ENCODE results near the gene UBASH3A.

- TF ChIP-seq CTCF (IDR thresholded peaks at IDR 0.05) (no peak), POLR2A (IDR thresholded peaks at IDR 0.05) (no peak), POLR2AphosphoS5 (IDR thresholded peaks at IDR 0.05) (peak in 2 of 3 donors; percentile 28 to 64), EP300 (IDR thresholded peaks at IDR 0.05) (no peak)
Measured at GRCh38 chr21:42386034-42386591, 17.6 kb upstream of the UBASH3A start.
